H1 (cell line): ENCODE results near the gene SPATA21. TPM values are rescaled to one million over a fixed set of nuclear protein-coding genes. Genes with fewer than 3 reads are reported as not detected.
"Not testable (repeated sequence)": the region's sequence is repeated elsewhere in the genome, so short reads cannot be mapped to it uniquely, and the experiment has no call there.

Experiments
- CTCF ChIA-PET: fragments of 300-600 bp; sonication (Branson Sonifier 250); formaldehyde crosslinking; loops from one replicate; lab custom pipeline; 2021; ENCODE audit not compliant: partially characterized antibody; lab: Charles Lee
- POLR2A ChIA-PET: fragments of 300-600 bp; sonication (Branson Sonifier 250); formaldehyde crosslinking; loops from one replicate; lab custom pipeline; 2021; ENCODE audit warnings: inconsistent platforms; ENCODE audit not compliant: partially characterized antibody; lab: Charles Lee
- DNase-seq, 2 experiments: peaks; one replicate each; pipeline versions ENCODE4 v3.0.0 to v3.0.0-alpha.2; 2010 to 2022; ENCODE audit warnings: low spot score in 2 of 2, low read depth in 1 of 2, mixed read lengths in 1 of 2
- FAIRE-seq: peaks from 2 replicates; lab custom pipeline; 2011; peaks lifted over from hg19 to GRCh38; lab: Jason Lieb, UNC
- H2AFZ ChIP-seq: 2 replicates; pipeline ENCODE4 v1.8.1; 2012; ENCODE audit warnings: low read length, inconsistent platforms
- H2AK5ac ChIP-seq: 2 replicates; pipeline ENCODE4 v1.6.1; 2013; ENCODE audit warnings: low read depth, low read length
- H2BK120ac ChIP-seq: replicated peaks from 2 replicates; pipeline ENCODE3; 2013; ENCODE audit warnings: low read depth, low read length, inconsistent platforms
- H2BK12ac ChIP-seq: 2 replicates; pipeline ENCODE4 v1.6.1; 2013; ENCODE audit warnings: low read depth, low read length
- H2BK15ac ChIP-seq: 2 replicates; pipeline ENCODE4 v1.6.1; 2013; ENCODE audit warnings: low read length
- H2BK20ac ChIP-seq: 2 replicates; pipeline ENCODE4 v1.6.1; 2013; ENCODE audit warnings: low read length
- H2BK5ac ChIP-seq: 2 replicates; pipeline ENCODE4 v1.6.1; 2013; ENCODE audit warnings: low read depth, low read length
- H3K14ac ChIP-seq: 2 replicates; pipeline ENCODE4 v1.6.1; 2013; ENCODE audit warnings: inconsistent platforms; ENCODE audit not compliant: insufficient read length
- H3K18ac ChIP-seq: 2 replicates; pipeline ENCODE4 v1.6.1; 2013; ENCODE audit warnings: low read length; ENCODE audit errors: extremely low read depth
- H3K23ac ChIP-seq: 2 replicates; pipeline ENCODE4 v1.6.1; 2013; ENCODE audit warnings: inconsistent platforms; ENCODE audit not compliant: insufficient read length
- H3K23me2 ChIP-seq: 2 replicates; pipeline ENCODE4 v1.6.1; 2013; ENCODE audit warnings: low read depth, low read length
- H3K27ac ChIP-seq: 2 replicates; pipeline ENCODE4 v1.6.1; 2011; ENCODE audit warnings: low read depth, low read length, inconsistent platforms
- H3K27me3 ChIP-seq, 4 experiments: replicated peaks in 1 of 4; 1 replicate in 1 of 4; 2 replicates in 3 of 4; pipeline versions ENCODE4 v1.6.1 to v1.8.1; 2011 to 2013; ENCODE audit warnings: low read length in 3 of 4, mild to moderate bottlenecking in 3 of 4, inconsistent platforms in 2 of 4, mixed read lengths in 2 of 4, moderate library complexity in 1 of 4; ENCODE audit not compliant: control insufficient read depth in 3 of 4, insufficient read depth in 3 of 4; ENCODE audit errors: extremely low read depth in 1 of 4
- H3K36me3 ChIP-seq, 4 experiments: 2 replicates each; pipeline versions ENCODE4 v1.6.1 to v1.8.1; 2011 to 2013; ENCODE audit warnings: mild to moderate bottlenecking in 4 of 4, low read length in 3 of 4, moderate library complexity in 2 of 4, control low read depth in 1 of 4, inconsistent platforms in 1 of 4; ENCODE audit not compliant: insufficient read depth in 4 of 4, control insufficient read depth in 2 of 4
- H3K4ac ChIP-seq: replicated peaks from 2 replicates; pipeline ENCODE3; 2013; ENCODE audit warnings: low read length, low read depth, mixed read lengths, inconsistent platforms; ENCODE audit not compliant: insufficient read length
- H3K4me1 ChIP-seq, 4 experiments: replicated peaks in 1 of 4; 1 replicate in 1 of 4; 2 replicates in 3 of 4; pipeline versions ENCODE4 v1.6.1 to v1.8.1; 2011 to 2013; ENCODE audit warnings: low read length in 3 of 4, inconsistent platforms in 2 of 4, mixed read lengths in 1 of 4; ENCODE audit not compliant: insufficient read depth in 4 of 4, control insufficient read depth in 3 of 4
- H3K4me2 ChIP-seq, 2 experiments: 2 replicates each; pipeline versions ENCODE4 v1.6.1 to v1.8.1; 2011 to 2013; ENCODE audit warnings: low read depth in 2 of 2, low read length in 2 of 2, control low read depth in 1 of 2, inconsistent platforms in 1 of 2, mild to moderate bottlenecking in 1 of 2; ENCODE audit not compliant: insufficient read depth in 1 of 2
- H3K4me3 ChIP-seq, 4 experiments: fragments of 200-600, 300-600 bp in 1 of 4; sonication (generic), shearing (Covaris generic), sonication (Bioruptor Twin) in 1 of 4; 2 replicates each; pipeline versions ENCODE4 v1.5.1 to v1.8.1; 2011 to 2016; ENCODE audit warnings: low read length in 4 of 4, low read depth in 3 of 4, control low read depth in 2 of 4, inconsistent platforms in 2 of 4, mild to moderate bottlenecking in 2 of 4, mixed read lengths in 1 of 4, moderate library complexity in 1 of 4; ENCODE audit not compliant: insufficient read depth in 2 of 4; ENCODE audit errors: extremely low read depth in 1 of 4
- H3K56ac ChIP-seq: replicated peaks from 2 replicates; pipeline ENCODE3; 2013; ENCODE audit warnings: low read depth, mild to moderate bottlenecking, mixed read lengths, low read length, inconsistent platforms; ENCODE audit not compliant: insufficient read length
- H3K79me1 ChIP-seq: 2 replicates; pipeline ENCODE4 v1.6.1; 2013; ENCODE audit warnings: low read depth, low read length, control low read depth
- H3K79me2 ChIP-seq, 2 experiments: 2 replicates each; pipeline versions ENCODE4 v1.6.1 to v1.8.1; 2012 to 2013; ENCODE audit warnings: low read length in 2 of 2, mild to moderate bottlenecking in 2 of 2, inconsistent platforms in 1 of 2; ENCODE audit not compliant: insufficient read depth in 2 of 2, control insufficient read depth in 1 of 2
- H3K9ac ChIP-seq, 4 experiments: replicated peaks in 1 of 4; 1 replicate in 1 of 4; 2 replicates in 3 of 4; pipeline versions ENCODE4 v1.6.1 to v1.8.1; 2011 to 2013; ENCODE audit warnings: low read depth in 3 of 4, low read length in 3 of 4, control low read depth in 2 of 4, mild to moderate bottlenecking in 2 of 4, moderate library complexity in 2 of 4, inconsistent platforms in 1 of 4; ENCODE audit errors: extremely low read depth in 1 of 4
- H3K9me3 ChIP-seq, 2 experiments: 2 replicates each; pipeline versions ENCODE4 v1.6.1 to v1.8.1; 2012 to 2013; ENCODE audit warnings: mild to moderate bottlenecking in 2 of 2, moderate library complexity in 2 of 2, control low read depth in 1 of 2, inconsistent platforms in 1 of 2, low read depth in 1 of 2, low read length in 1 of 2, mixed read lengths in 1 of 2; ENCODE audit not compliant: insufficient read depth in 2 of 2
- H4K20me1 ChIP-seq, 2 experiments: replicated peaks in 1 of 2; 2 replicates each; pipeline versions ENCODE3 to v1.8.1; 2011 to 2013; ENCODE audit warnings: inconsistent platforms in 2 of 2, low read length in 2 of 2, mild to moderate bottlenecking in 1 of 2; ENCODE audit not compliant: insufficient read depth in 2 of 2, control insufficient read depth in 1 of 2
- H4K5ac ChIP-seq: 2 replicates; pipeline ENCODE4 v1.6.1; 2013; ENCODE audit warnings: low read length, low read depth, mixed read lengths, inconsistent platforms; ENCODE audit not compliant: insufficient read length
- H4K8ac ChIP-seq: 2 replicates; pipeline ENCODE4 v1.8.0; 2013; ENCODE audit warnings: mild to moderate bottlenecking, moderate library complexity, low read length, inconsistent platforms; ENCODE audit not compliant: insufficient read depth; ENCODE audit errors: extremely low read depth
- H4K91ac ChIP-seq: replicated peaks from 2 replicates; pipeline ENCODE3; 2013; ENCODE audit warnings: low read length, mixed read lengths, inconsistent platforms; ENCODE audit not compliant: insufficient read length
- WGBS, 2 experiments: shearing (Covaris generic) in 1 of 2; methylation state at CpG; one replicate each; pipeline versions ENCODE4 v1.1.6 to v1.1.7; 2013 to 2015; ENCODE audit warnings: low lambda C conversion rate in 2 of 2, mixed read lengths in 2 of 2, inconsistent platforms in 1 of 2, low coverage in 1 of 2, missing lambda C conversion rate in 1 of 2; ENCODE audit not compliant: insufficient replicate concordance in 2 of 2, insufficient coverage in 1 of 2, insufficient read length in 1 of 2; ENCODE audit errors: extremely low coverage in 1 of 2, missing lambda C conversion rate in 1 of 2; 5-methylcytosine and 5-hydroxymethylcytosine counted together
- polyA plus RNA-seq, 7 experiments: library from polyadenylated mRNA; depleted of rRNA in 3 of 7; stranded (reverse) in 5 of 7; unstranded in 2 of 7; fragments of >200 nt in 5 of 7; fragments of 200-250 nt in 2 of 7; gene quantifications; 1 replicate in 5 of 7; 2 replicates in 1 of 7; 4 replicates in 1 of 7; pipeline versions ENCODE4 v1.2.1 to v1.2.3, GENCODE V29; 2011 to 2013; ENCODE audit warnings: missing spikeins in 2 of 7, mixed read lengths in 2 of 7
- total RNA-seq: library from RNA; stranded (reverse); fragmentation: NEBNext Ultra II Directional; extraction: Animal tissue kit (Norgen Biotek cat#: 25700); gene quantifications from 2 replicates; pipeline ENCODE4 v1.2.1, GENCODE V29; 2021

The SPATA21 gene
- total and polyA plus RNA-seq, 2 of the 8 experiments (the other 6 are each of a cell fraction or from before 2014, with no cell fraction given): not detected

DNA sequence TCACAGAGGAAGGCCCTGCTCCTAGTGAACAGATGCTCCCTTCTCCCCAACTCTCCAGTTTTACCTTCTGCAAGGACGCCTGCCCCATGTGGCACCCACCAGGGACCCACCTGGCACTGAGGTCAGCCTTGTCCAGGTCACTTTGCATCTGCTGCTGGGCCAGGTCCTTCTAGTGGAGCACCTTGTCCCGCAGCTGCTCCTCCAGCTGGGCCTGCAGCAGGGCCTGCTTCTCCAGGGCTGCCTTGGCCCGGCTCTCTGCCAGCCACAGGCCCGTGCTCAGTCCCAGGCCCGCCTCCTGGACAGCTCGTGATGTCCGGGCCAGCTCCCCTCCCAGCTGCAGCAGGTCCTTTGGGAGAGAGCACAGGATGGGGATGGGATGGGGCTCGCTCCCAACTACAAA lies 49.1 kb upstream of the SPATA21 start:
- H2AFZ ChIP-seq, DNase-seq, H3K23me2 ChIP-seq, H3K4me1 ChIP-seq, H2BK20ac ChIP-seq, H3K4me2 ChIP-seq, H4K8ac ChIP-seq, H2BK5ac ChIP-seq, H3K79me2 ChIP-seq, H3K14ac ChIP-seq, POLR2A ChIA-PET, H4K20me1 ChIP-seq, H2BK120ac ChIP-seq, H4K5ac ChIP-seq, H2AK5ac ChIP-seq, H3K4me3 ChIP-seq, H4K91ac ChIP-seq, H3K36me3 ChIP-seq, H3K56ac ChIP-seq, FAIRE-seq, H3K27ac ChIP-seq, H3K9me3 ChIP-seq, H3K79me1 ChIP-seq, H2BK15ac ChIP-seq, H3K4ac ChIP-seq, H3K27me3 ChIP-seq, H3K23ac ChIP-seq, H3K18ac ChIP-seq, H2BK12ac ChIP-seq, H3K9ac ChIP-seq: not testable (repeated sequence)
- WGBS, 2 experiments: 87% methylated on average over 7 of the region's 8 CpGs; no CpG with 5 or more reads in 1 of the 2 experiments
- CTCF ChIA-PET: interaction anchor here (1.9 to 2.3 kb wide), 2 partner anchors 12 to 46 kb away, joined by 5 to 6 read pairs; partner anchors contain the start of gene NECAP2
